Sigmoid colon (tissue), 4 donors: Measurements from ENCODE around the gene IGSF9B.

Source experiments
- CTCF ChIP-seq, 4 experiments: fragments of 450-650 bp in 3 of 4; fragments of 200-600 bp in 1 of 4; IDR thresholded peaks; one replicate each; pipeline ENCODE4 v1.5.1; 2016 to 2019; ENCODE audit warnings: antibody characterized with exemption in 4 of 4, mild to moderate bottlenecking in 3 of 4, moderate library complexity in 2 of 4
- EP300 ChIP-seq, 4 donors: sonication (generic); formaldehyde crosslinking; IDR thresholded peaks; one replicate each; pipeline ENCODE4 v1.6.1; 2017; ENCODE audit warnings: antibody characterized with exemption in 4 of 4
- POLR2AphosphoS5 ChIP-seq, 4 donors: sonication (generic); formaldehyde crosslinking; IDR thresholded peaks; one replicate each; pipeline ENCODE4 v1.6.1; 2017; ENCODE audit warnings: antibody characterized with exemption in 4 of 4

GRCh38 chr11:133916784-133917440 lies 39.9 kb downstream of the IGSF9B start:
- TF ChIP-seq CTCF (IDR thresholded peaks at IDR 0.05), result no peak
- TF ChIP-seq EP300 (IDR thresholded peaks at IDR 0.05), result no peak
- TF ChIP-seq POLR2AphosphoS5 (IDR thresholded peaks at IDR 0.05), result no peak
